GM21786 (cell line): ENCODE data around the gene BCL2L11.

ENCODE experiments used
- ATAC-seq: cut with Tn5 transposase; IDR thresholded peaks from one replicate; pipeline ENCODE4 v1.9.1; 2021; ENCODE audit not compliant: unreplicated experiment

Gene BCL2L11

GRCh38 chr2:111167076-111167862 lies 46.6 kb downstream of the BCL2L11 start:
- no peak for ATAC-seq

GRCh38 chr2:111167863-111168162 lies 47.1 kb downstream of the BCL2L11 start:
- ATAC-seq, result no peak

GRCh38 chr2:111168528-111169239 lies 48.0 kb downstream of the BCL2L11 start:
- peak; percentile 88 for ATAC-seq

- no peak for ATAC-seq
Measured at GRCh38 chr2:111169268-111169667, 48.6 kb downstream of the BCL2L11 start.

GRCh38 chr2:111169924-111170323 lies 49.2 kb downstream of the BCL2L11 start:
- ATAC-seq, result no peak

GRCh38 chr2:111171337-111171930 lies 50.7 kb downstream of the BCL2L11 start:
- no peak for ATAC-seq

- ATAC-seq, result no peak
Measured at GRCh38 chr2:111172666-111173065, 52.0 kb downstream of the BCL2L11 start.

GRCh38 chr2:111173338-111173737 lies 52.6 kb downstream of the BCL2L11 start:
- no peak for ATAC-seq

GRCh38 chr2:111173856-111174255 lies 53.1 kb downstream of the BCL2L11 start:
- ATAC-seq, result no peak

GRCh38 chr2:111175615-111176014 lies 54.9 kb downstream of the BCL2L11 start:
- ATAC-seq, result no peak

GRCh38 chr2:111176388-111176787 lies 55.7 kb downstream of the BCL2L11 start:
- ATAC-seq, result no peak

- ATAC-seq, result no peak
Measured at GRCh38 chr2:111176867-111177266, 56.2 kb downstream of the BCL2L11 start.

- no peak for ATAC-seq
Measured at GRCh38 chr2:111178296-111178695, 57.6 kb downstream of the BCL2L11 start.

- ATAC-seq, result no peak
Measured at GRCh38 chr2:111178730-111179405, 58.2 kb downstream of the BCL2L11 start.

- no peak for ATAC-seq
Measured at GRCh38 chr2:111182121-111182520, 61.4 kb downstream of the BCL2L11 start.

- ATAC-seq, result no peak
Measured at GRCh38 chr2:111182740-111183139, 62.0 kb downstream of the BCL2L11 start.

- ATAC-seq, result no peak
Measured at GRCh38 chr2:111184725-111185310, 64.1 kb downstream of the BCL2L11 start.

GRCh38 chr2:111185361-111186022 lies 64.8 kb downstream of the BCL2L11 start:
- no peak for ATAC-seq

- ATAC-seq, result no peak
Measured at GRCh38 chr2:111186121-111186715, 65.5 kb downstream of the BCL2L11 start.

GRCh38 chr2:111186933-111187332 lies 66.2 kb downstream of the BCL2L11 start:
- ATAC-seq, result no peak
